NCI-H2196 (cell line): ENCODE data around the gene RMND5B.
"Not testable (repeated sequence)": the region's sequence is repeated elsewhere in the genome, so short reads cannot be mapped to it uniquely, and the experiment has no call there.

Experiments
- DNase-seq: peaks from one replicate; lab custom pipeline; 2025; ENCODE audit not compliant: unreplicated experiment; lab: John Stamatoyannopoulos, UW

The RMND5B gene

DNA sequence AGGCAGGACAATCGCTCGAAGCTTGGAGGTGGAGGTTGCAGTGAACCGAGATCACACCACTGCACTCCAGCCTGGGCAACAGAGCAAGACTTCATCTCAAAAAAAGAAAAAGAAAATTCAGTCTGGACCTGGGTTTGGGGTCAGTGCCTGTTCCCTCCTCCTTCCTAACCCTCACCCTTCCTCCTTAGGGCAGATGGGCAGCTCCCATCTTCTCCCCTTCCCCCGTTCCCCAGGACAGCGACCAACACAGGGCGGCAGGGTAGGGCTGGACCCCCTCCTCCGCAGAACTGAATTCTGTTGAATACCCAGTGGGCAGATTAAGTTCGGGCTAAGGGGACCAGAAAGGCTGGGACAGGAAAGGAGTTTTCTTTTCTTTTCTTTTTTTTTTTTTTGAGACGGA, 1.5 kb upstream of the RMND5B start:
- DNase-seq: no peak

DNA sequence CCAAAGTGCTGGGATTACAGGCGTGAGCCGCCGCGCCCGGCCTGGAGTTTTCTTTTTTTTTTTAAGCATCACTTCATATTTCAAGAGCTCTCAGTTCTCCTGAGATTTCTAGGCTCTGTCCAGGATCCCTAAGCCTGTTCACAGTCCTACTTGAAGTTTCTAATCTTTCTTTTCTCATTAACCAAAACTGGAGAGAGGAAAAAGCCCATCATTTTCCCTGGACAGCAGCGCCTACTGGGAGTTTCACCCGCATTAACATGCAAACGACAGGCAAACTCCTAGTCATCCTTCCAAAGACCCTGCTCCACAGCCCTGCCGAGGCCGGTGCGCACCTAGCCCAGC, 609 bp upstream of the RMND5B start:
- not testable (repeated sequence) for DNase-seq

DNA sequence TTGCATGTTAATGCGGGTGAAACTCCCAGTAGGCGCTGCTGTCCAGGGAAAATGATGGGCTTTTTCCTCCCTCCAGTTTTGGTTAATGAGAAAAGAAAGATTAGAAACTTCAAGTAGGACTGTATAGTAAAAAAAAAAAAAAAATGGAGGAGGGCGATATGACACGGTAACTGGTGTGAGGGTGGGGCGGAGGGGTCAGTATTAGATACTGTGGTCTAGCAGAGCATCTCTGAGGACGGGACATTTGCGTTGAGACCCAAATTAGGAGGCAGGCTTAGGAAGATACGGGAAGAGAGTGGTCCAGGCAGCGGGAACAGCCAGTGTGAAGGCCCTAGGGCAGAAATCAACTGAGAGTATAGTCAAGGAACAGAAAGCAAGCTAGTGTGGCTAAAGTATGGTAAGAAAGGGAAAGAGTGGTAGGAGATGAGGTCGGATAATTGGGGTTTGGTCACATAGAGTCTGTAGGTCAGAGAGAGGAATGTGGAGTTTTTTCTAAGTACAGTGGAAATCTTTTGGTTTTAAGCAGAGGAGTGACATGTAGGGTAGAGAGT, 707 bp downstream of the RMND5B start:
- DNase-seq: no peak

DNA sequence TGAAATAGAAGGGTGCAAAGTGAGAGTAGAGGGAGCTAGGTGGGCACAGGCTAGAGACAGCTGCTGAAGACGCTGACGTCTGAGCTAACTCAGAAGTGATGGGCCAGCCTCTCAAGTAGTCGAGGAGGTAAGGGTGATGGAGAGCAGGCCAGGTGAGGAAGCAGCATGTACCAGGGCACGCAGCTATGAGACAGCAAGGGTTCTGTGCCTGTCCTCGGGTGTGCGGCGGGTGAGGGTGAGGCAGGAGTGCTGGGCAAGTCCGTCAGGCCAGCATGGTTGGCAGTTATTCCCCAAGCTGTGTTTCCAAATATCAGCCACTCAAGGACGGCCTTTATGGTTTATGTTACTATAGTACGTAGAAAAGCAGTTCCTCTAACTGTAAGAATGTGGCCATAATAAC, 6.2 kb downstream of the RMND5B start:
- DNase-seq: no peak

DNA sequence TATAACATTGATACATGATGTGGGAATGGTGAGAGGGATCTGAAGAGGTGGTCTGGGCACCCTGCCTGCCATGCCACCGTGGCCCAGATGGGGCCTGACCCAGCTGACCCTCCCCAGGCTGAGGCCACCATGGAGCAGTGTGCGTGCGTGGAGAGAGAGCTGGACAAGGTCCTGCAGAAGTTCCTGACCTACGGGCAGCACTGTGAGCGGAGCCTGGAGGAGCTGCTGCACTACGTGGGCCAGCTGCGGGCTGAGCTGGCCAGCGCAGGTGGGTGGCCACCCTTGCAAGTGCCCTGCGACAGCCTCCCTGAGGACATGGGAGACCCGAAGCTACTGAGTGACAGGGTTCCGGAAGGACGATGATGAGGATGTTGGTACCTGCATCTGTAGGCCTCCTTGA, 7.2 kb downstream of the RMND5B start:
- DNase-seq: no peak

- no peak for DNase-seq
Observed at GRCh38 chr5:178141550-178141949, 10.7 kb downstream of the RMND5B start.

- DNase-seq: no peak
Observed at GRCh38 chr5:178142642-178143041, 11.8 kb downstream of the RMND5B start.

GRCh38 chr5:178143246-178143645, 12.4 kb downstream of the RMND5B start:
- DNase-seq: no peak

- no peak for DNase-seq
Observed at GRCh38 chr5:178143901-178144300, 13.1 kb downstream of the RMND5B start.

- DNase-seq: peak; percentile 68
Observed at GRCh38 chr5:178145965-178146820, 15.4 kb downstream of the RMND5B start.

DNA sequence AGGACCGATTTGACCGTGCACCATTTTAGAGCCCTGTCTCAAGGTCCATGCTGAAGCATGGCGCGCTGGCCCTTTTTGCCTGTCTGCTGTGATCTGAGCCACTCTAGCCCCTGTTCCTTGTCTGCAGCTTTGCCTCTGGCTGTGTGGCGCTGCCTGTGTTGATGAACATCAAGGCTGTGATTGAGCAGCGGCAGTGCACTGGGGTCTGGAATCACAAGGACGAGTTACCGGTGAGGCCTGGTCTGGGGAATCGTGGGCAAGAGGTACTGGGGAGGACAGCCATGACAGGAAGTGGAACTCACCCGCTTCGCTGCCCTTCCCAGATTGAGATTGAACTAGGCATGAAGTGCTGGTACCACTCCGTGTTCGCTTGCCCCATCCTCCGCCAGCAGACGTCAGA, 16.6 kb downstream of the RMND5B start:
- DNase-seq: no peak

GRCh38 chr5:178149199-178149932, 18.6 kb downstream of the RMND5B start:
- DNase-seq: no peak

GRCh38 chr5:178150977-178151734, 20.3 kb downstream of the RMND5B start:
- DNase-seq: no peak

DNA sequence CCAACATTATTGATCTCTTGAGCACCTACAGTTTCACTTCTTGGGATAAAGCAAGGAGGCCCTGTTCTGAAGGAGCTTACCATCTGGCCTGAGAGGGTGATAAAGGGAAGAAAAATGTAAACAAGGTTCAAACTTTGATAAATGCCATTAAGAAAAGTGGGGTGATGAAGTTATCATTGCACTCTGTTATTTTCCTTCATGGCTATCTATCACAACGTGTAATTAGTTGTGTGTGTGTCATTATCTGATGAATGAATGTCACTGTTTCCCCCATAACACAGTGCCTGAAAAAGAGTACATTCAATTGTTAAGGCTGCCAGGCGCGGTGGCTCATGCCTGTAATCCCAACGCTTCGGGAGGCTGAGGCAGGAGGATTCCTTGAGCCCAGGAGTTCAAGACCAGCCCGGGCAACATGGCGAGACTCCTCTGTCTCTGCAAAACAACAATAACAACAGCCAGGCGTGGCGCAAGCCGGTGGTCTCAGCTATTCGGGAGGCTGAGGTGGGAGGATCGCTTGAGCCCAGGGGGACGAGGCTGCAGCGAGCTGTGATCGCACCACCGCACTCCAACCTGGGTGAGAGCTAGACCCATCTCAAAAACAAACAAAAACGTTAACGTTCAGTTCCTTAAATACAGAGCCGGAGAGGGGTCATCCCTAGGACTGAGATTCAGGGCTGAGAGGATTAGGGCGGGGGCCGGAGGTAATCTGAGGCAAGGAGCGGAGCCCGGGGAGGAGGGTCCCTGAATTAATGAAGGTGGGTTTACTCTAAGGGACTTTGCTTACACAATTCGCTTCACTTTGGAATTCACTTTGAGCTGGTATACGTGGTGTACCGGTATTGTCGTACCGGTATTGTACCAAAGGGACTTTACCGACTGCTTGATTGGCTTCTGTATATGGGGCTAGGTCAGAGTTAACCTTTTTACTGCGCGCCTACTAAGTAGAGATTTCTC, 22.0 kb downstream of the RMND5B start:
- no peak for DNase-seq

DNA sequence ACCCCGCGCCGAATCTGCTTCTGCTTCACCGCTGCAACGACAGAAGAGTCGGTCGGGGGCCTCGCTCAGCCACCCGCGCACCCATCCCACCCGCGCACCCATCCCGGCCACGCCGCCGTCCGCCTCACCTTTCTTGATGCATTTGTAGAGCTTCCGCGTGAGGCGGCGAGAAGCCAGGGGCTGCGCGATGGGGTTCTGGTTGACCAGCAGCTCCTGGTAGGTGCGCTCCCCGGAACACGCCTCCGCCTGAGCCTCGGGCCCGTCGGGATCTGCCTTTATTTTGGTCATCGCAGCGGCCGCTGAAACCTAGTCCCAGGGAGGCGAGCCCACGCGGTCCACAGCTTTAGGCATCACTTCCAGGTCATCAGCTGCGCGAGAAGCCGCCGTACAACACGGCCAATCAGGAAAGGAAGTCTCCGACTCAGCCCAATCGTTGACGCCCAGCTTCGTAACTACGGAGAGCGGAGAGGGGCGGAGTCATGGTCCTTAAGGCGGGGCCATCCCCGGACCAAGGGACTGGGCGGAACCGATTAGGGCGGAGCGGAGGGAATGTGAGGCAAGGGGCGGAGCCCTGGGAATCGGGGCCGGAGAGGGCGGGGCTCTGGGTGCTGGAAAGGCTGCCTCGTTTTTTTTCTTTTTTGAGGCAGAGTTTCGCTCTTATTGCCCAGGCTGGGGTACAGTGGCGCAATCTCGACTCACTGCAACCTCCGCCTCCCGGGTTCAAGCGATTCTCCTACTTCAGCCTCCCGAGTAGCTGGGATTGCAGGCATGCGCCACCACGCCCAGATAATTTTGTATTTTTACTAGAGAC, 22.9 kb downstream of the RMND5B start, which contains the start of gene NHP2:
Gene NHP2 (minus strand): TSS at position 356 of the 811 bp plus-strand sequence. CDS start 68 bp downstream, at position 288.
- peak; percentile 98 for DNase-seq

DNA sequence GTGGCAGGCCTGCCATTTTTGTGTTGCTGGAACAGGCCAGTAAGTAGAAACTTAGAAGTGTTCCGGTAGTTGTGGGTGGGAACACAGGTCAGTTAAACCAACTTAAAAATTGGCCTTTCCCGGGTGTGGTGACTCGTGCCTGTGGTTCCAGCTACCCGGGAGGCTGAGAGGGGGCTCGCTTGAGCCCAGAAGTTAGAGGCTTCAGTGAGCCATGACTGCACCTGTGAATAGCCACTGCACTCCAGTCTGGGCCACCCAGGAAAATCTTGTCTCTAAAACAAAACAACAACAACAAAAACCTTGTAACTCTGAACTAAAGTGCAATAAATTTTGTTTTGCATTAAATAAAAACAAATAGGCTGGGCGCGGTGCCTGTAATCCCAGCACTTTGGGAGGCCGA, 24.3 kb downstream of the RMND5B start:
- no peak for DNase-seq

DNA sequence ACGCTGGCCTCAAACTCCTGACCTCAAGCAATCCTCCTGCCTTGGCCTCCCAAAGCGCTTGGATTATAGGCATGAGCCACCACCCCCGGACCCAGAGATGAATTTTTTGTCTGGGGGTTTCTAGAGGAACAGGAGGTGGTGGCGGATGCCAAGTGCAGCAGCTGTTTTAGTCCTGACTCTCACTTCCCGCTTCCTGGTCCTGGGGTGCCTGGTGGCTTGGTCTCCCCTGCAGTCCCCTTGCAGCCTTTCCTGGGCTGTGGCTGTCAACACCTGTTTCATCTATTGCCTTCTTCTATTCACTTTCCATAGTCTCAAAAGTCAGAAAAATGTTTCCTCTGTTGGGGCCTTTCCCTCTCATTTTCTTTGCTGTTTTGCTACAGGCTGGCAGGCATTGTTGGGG, 29.4 kb downstream of the RMND5B start:
- no peak for DNase-seq

GRCh38 chr5:178162481-178162880, 31.7 kb downstream of the RMND5B start:
- DNase-seq: no peak
